GM19239 (cell line): ENCODE results near the gene C20orf202.

Source experiments
- DNase-seq: peaks from one replicate; pipeline ENCODE4 v3.0.0; 2011; ENCODE audit warnings: low spot score; ENCODE audit not compliant: insufficient read length
- FAIRE-seq: peaks from 2 replicates; lab custom pipeline; 2011; peaks lifted over from hg19 to GRCh38; lab: Jason Lieb, UNC

The C20orf202 gene

GRCh38 chr20:1202762-1203504 is at the start of gene C20orf202:
Gene C20orf202, plus strand, starts transcription at chr20:1203454. Its CDS starts 132 bp downstream, at chr20:1203586.
- DNase-seq (no peak), FAIRE-seq (no peak)

GRCh38 chr20:1154226-1154625 is 49.0 kb upstream of the C20orf202 start:
- DNase-seq: no peak
- FAIRE-seq: no peak

GRCh38 chr20:1154691-1155090 is 48.6 kb upstream of the C20orf202 start:
- no peak for DNase-seq
- no peak for FAIRE-seq

- FAIRE-seq (no peak), DNase-seq (no peak)
These were observed 47.9 kb upstream of the C20orf202 start for GRCh38 chr20:1155342-1155741.

- DNase-seq (no peak), FAIRE-seq (no peak)
These were observed 42.8 kb upstream of the C20orf202 start for GRCh38 chr20:1160496-1160895.

- DNase-seq (no peak), FAIRE-seq (no peak)
These were observed 42.3 kb upstream of the C20orf202 start for GRCh38 chr20:1160991-1161390.

GRCh38 chr20:1163105-1163504 is 40.1 kb upstream of the C20orf202 start:
- FAIRE-seq: no peak
- no peak for DNase-seq

GRCh38 chr20:1163653-1164052 is 39.6 kb upstream of the C20orf202 start:
- no peak for FAIRE-seq
- no peak for DNase-seq

GRCh38 chr20:1164871-1165270 is 38.4 kb upstream of the C20orf202 start:
- DNase-seq (no peak), FAIRE-seq (no peak)

GRCh38 chr20:1165521-1165920 is 37.7 kb upstream of the C20orf202 start:
- FAIRE-seq: no peak
- DNase-seq: no peak

GRCh38 chr20:1165941-1166340 is 37.3 kb upstream of the C20orf202 start:
- DNase-seq (no peak), FAIRE-seq (no peak)

GRCh38 chr20:1166948-1167720 is 36.1 kb upstream of the C20orf202 start:
- no peak for FAIRE-seq

GRCh38 chr20:1169224-1169623 is 34.0 kb upstream of the C20orf202 start:
- FAIRE-seq (no peak), DNase-seq (no peak)

More at GRCh38 chr20:1166948-1167720, 36.1 kb upstream of the C20orf202 start:
- DNase-seq: no peak

GRCh38 chr20:1171461-1172093 is 31.7 kb upstream of the C20orf202 start:
- no peak for DNase-seq
- FAIRE-seq: no peak

- FAIRE-seq (no peak), DNase-seq (no peak)
These were observed 29.6 kb upstream of the C20orf202 start for GRCh38 chr20:1173698-1174097.

GRCh38 chr20:1174787-1175186 is 28.5 kb upstream of the C20orf202 start:
- FAIRE-seq (no peak), DNase-seq (no peak)

GRCh38 chr20:1177680-1178079 is 25.6 kb upstream of the C20orf202 start:
- DNase-seq: no peak
- no peak for FAIRE-seq

GRCh38 chr20:1178103-1178502 is 25.2 kb upstream of the C20orf202 start:
- DNase-seq: no peak

GRCh38 chr20:1178623-1179022 is 24.6 kb upstream of the C20orf202 start:
- DNase-seq (no peak), FAIRE-seq (no peak)

More at GRCh38 chr20:1178103-1178502, 25.2 kb upstream of the C20orf202 start:
- no peak for FAIRE-seq

GRCh38 chr20:1180949-1181348 is 22.3 kb upstream of the C20orf202 start:
- FAIRE-seq (no peak), DNase-seq (no peak)

- FAIRE-seq: no peak
- DNase-seq: no peak
These were observed 21.1 kb upstream of the C20orf202 start for GRCh38 chr20:1182106-1182505.
